ENCODE measurements around the gene LRRC4C.

Gene LRRC4C

DNA sequence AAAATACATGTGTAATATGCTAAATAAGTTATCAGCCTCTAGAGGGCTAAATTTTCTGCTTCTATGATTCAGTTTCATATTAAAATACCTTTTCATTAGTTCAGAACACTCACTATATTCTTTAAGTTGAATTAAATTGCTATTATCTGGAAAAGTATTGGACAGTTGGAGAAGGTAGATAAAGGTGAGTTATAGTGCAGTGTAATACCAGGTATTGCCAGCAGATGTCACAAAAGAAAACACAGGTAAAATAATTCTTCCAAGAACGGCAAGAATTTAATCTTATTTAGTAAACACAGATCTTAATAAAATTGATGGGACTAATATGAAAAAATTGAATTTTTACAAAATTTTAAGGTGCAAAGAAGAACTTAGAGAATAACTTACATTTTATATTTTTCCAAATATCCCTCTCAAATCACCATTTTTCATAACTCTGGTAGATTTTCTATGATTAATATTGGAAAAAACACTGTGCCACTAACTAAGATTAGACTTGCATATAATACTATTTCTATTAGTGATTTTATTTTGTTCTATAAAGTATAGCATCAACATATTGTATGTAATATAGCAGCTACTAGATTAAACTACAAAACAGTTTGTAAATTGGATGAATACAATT, 1.7 kb upstream of the LRRC4C start:
- TF ChIP-seq CEBPB (IDR thresholded peaks at IDR 0.05) (no peak), TAF1 (IDR thresholded peaks at IDR 0.05; ENCODE audit: low read depth) (no peak), TCF12 (IDR thresholded peaks at IDR 0.05; ENCODE audit: low read depth) (no peak), TEAD4 (IDR thresholded peaks at IDR 0.05) (no peak), YY1 (IDR thresholded peaks at IDR 0.05; ENCODE audit: low read depth) (no peak), RAD21 (IDR thresholded peaks at IDR 0.05; ENCODE audit: low read depth) (no peak; the same call in 1 of the 2 replicates), EP300 (IDR thresholded peaks at IDR 0.05; ENCODE audit: borderline replicate concordance) (no peak), CREB1 (IDR thresholded peaks at IDR 0.05; ENCODE audit: low read depth) (no peak), NFIC (IDR thresholded peaks at IDR 0.05) (no peak), FOXM1 (IDR thresholded peaks at IDR 0.05; ENCODE audit: borderline replicate concordance, low read depth) (no peak), EGR1 (IDR thresholded peaks at IDR 0.05) (no peak), ZBTB7A (IDR thresholded peaks at IDR 0.05; ENCODE audit: low read depth) (no peak)
- TF ChIP-seq, protein P1, sequence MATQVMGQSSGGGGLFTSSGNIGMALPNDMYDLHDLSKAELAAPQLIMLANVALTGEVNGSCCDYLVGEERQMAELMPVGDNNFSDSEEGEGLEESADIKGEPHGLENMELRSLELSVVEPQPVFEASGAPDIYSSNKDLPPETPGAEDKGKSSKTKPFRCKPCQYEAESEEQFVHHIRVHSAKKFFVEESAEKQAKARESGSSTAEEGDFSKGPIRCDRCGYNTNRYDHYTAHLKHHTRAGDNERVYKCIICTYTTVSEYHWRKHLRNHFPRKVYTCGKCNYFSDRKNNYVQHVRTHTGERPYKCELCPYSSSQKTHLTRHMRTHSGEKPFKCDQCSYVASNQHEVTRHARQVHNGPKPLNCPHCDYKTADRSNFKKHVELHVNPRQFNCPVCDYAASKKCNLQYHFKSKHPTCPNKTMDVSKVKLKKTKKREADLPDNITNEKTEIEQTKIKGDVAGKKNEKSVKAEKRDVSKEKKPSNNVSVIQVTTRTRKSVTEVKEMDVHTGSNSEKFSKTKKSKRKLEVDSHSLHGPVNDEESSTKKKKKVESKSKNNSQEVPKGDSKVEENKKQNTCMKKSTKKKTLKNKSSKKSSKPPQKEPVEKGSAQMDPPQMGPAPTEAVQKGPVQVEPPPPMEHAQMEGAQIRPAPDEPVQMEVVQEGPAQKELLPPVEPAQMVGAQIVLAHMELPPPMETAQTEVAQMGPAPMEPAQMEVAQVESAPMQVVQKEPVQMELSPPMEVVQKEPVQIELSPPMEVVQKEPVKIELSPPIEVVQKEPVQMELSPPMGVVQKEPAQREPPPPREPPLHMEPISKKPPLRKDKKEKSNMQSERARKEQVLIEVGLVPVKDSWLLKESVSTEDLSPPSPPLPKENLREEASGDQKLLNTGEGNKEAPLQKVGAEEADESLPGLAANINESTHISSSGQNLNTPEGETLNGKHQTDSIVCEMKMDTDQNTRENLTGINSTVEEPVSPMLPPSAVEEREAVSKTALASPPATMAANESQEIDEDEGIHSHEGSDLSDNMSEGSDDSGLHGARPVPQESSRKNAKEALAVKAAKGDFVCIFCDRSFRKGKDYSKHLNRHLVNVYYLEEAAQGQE (IDR thresholded peaks at IDR 0.05; ENCODE audit: low read depth), result no peak
- TF ChIP-seq, protein P2, sequence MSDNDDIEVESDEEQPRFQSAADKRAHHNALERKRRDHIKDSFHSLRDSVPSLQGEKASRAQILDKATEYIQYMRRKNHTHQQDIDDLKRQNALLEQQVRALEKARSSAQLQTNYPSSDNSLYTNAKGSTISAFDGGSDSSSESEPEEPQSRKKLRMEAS (IDR thresholded peaks at IDR 0.05), result no peak
- TF ChIP-seq, protein P3, sequence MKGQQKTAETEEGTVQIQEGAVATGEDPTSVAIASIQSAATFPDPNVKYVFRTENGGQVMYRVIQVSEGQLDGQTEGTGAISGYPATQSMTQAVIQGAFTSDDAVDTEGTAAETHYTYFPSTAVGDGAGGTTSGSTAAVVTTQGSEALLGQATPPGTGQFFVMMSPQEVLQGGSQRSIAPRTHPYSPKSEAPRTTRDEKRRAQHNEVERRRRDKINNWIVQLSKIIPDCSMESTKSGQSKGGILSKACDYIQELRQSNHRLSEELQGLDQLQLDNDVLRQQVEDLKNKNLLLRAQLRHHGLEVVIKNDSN (IDR thresholded peaks at IDR 0.05), result no peak

DNA sequence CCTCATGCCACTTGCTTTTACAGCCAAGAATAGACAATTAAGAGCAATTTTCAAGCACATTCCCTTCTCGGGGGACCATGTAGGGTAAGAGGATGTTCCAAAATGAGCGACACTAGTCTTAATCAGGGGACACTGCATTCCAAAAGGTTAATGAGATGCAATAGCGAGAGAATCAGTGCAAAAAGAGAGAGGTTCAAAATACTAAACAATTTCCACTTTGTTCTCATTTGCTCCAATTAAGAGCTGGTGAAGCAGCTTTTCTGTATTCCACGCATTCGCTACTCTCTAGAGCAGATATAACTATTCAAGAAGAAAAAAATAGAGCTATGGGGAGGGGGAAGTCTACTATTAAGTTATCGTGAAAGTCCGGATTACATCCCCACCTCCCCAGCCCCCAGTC, 811 bp downstream of the LRRC4C start:
- no peak for TF ChIP-seq TEAD4 (IDR thresholded peaks at IDR 0.05)

DNA sequence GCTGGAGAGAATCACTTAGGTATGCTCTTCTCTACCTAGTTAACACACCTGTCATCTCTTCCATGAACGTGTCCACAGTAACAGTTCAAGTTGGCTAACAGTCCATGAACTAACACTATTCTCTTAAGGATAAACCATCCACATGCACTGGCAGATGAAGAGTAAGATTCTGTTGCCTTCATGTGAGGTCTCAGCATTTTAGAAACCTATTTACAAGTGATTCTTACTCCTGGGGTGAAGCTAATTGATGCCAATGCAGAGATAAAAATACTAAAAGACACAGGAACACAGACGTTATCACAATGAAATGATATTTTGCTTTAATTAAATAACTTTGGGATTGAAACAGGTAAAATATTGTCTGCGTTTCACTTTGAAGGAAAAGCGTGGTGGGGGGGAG, 1.3 kb downstream of the LRRC4C start:
- no peak for TF ChIP-seq TAF1 (IDR thresholded peaks at IDR 0.05; ENCODE audit: low read depth)
- no peak for TF ChIP-seq FOXM1 (IDR thresholded peaks at IDR 0.05; ENCODE audit: borderline replicate concordance, low read depth)
- TF ChIP-seq, protein P3 (IDR thresholded peaks at IDR 0.05), result no peak
- TF ChIP-seq, protein P2 (IDR thresholded peaks at IDR 0.05), result no peak
- no peak for TF ChIP-seq ZBTB7A (IDR thresholded peaks at IDR 0.05; ENCODE audit: low read depth)
- TF ChIP-seq RAD21 (IDR thresholded peaks at IDR 0.05; ENCODE audit: low read depth), result no peak
- no peak for TF ChIP-seq CREB1 (IDR thresholded peaks at IDR 0.05; ENCODE audit: low read depth)
- no peak for TF ChIP-seq EP300 (IDR thresholded peaks at IDR 0.05; ENCODE audit: borderline replicate concordance)
- no peak for TF ChIP-seq TCF12 (IDR thresholded peaks at IDR 0.05; ENCODE audit: low read depth)
- TF ChIP-seq, protein P1 (IDR thresholded peaks at IDR 0.05; ENCODE audit: low read depth), result no peak
- no peak for TF ChIP-seq TEAD4 (IDR thresholded peaks at IDR 0.05)
- no peak for TF ChIP-seq EGR1 (IDR thresholded peaks at IDR 0.05)
- no peak for TF ChIP-seq NFIC (IDR thresholded peaks at IDR 0.05)
- no peak for TF ChIP-seq CEBPB (IDR thresholded peaks at IDR 0.05)
- TF ChIP-seq YY1 (IDR thresholded peaks at IDR 0.05; ENCODE audit: low read depth), result no peak

DNA sequence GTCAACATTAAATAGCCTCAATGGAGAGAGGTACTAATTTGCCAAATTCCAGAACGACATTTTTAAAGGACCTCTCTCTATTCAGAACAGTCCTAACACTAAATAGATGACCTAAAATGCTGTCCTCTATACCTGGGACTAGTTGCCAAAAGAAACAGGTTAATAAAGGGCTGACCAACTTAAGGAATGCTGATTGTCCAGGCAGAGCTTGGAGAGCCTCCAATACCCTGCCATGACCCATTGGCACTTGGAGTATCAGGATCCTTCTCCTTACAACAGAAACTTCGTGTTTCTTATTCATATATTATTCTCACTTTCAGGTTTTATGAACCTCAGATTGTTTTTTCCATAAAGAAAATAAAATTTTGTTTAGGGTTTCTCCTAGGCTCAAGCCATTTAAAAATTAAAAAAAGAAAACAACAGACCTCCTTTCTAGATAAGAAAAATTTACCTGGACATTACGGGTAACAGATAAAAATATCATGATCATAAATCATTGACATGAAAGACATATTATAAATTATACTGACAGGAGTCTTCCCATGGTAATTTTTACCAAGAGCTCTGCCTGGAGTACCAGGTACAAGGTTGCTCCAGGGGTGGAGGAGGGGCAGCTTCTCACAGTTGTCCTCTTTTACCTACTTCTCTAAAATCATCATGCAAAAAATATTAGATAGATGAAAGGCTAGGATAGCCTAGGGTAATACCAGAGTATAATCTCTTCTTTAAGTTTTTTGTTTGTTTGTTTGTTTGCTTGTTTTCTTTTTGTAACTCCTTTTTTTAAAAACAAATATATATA, 2.0 kb downstream of the LRRC4C start:
- TF ChIP-seq EGR1 (IDR thresholded peaks at IDR 0.05) (no peak), NFIC (IDR thresholded peaks at IDR 0.05) (no peak)
- TF ChIP-seq, protein P3 (IDR thresholded peaks at IDR 0.05), result no peak

DNA sequence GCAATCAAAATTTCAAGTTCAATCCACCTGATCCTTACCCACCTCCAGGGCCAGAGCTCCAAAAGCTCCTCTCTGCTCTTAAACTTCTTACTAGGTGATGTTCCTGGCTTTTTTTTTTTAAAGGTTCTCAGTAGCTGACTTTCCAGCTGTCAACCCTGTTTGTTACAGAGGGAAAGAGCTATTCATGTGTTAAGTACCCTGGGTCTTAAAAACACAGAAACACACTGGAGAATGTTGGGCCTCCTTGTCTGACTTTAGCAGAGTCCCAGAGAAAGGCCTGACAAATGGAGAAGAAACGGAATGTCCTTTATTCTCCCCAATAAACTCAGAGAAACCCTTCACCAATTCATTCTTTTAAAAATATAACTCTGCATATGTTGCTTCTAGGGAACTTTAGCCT, 3.2 kb downstream of the LRRC4C start:
- TF ChIP-seq EP300 (IDR thresholded peaks at IDR 0.05; ENCODE audit: borderline replicate concordance) (no peak), NFIC (IDR thresholded peaks at IDR 0.05) (no peak), RAD21 (IDR thresholded peaks at IDR 0.05; ENCODE audit: low read depth) (no peak), YY1 (IDR thresholded peaks at IDR 0.05; ENCODE audit: low read depth) (no peak), TAF1 (IDR thresholded peaks at IDR 0.05; ENCODE audit: low read depth) (no peak), CEBPB (IDR thresholded peaks at IDR 0.05) (no peak), ZBTB7A (IDR thresholded peaks at IDR 0.05; ENCODE audit: low read depth) (no peak)
- TF ChIP-seq, protein P2 (IDR thresholded peaks at IDR 0.05), result no peak
- TF ChIP-seq, protein P3 (IDR thresholded peaks at IDR 0.05), result no peak
